ENCODE results near the gene GAB2. TPM values are rescaled to one million over a fixed set of nuclear protein-coding genes. Genes with fewer than 3 reads are reported as not detected.

The GAB2 gene
- total RNA-seq, 4 donors from 2014 or later: 22.5 to 32.8 (median 30.1) TPM

- WGBS, 2 donors: 32 to 37% methylated on average over 17 to 18 of the region's 18 CpGs
- no peak for DNase-seq (ENCODE audit: low spot score in 2 of 2)
- no peak for TF ChIP-seq POLR2A (IDR thresholded peaks at IDR 0.05)
- TF ChIP-seq, protein P1, sequence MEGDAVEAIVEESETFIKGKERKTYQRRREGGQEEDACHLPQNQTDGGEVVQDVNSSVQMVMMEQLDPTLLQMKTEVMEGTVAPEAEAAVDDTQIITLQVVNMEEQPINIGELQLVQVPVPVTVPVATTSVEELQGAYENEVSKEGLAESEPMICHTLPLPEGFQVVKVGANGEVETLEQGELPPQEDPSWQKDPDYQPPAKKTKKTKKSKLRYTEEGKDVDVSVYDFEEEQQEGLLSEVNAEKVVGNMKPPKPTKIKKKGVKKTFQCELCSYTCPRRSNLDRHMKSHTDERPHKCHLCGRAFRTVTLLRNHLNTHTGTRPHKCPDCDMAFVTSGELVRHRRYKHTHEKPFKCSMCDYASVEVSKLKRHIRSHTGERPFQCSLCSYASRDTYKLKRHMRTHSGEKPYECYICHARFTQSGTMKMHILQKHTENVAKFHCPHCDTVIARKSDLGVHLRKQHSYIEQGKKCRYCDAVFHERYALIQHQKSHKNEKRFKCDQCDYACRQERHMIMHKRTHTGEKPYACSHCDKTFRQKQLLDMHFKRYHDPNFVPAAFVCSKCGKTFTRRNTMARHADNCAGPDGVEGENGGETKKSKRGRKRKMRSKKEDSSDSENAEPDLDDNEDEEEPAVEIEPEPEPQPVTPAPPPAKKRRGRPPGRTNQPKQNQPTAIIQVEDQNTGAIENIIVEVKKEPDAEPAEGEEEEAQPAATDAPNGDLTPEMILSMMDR (IDR thresholded peaks at IDR 0.05): no peak
- H3K4me3 ChIP-seq (ENCODE audit: low read depth, poor library complexity, severe bottlenecking): peak overlapping the region; percentile 83
- intact Hi-C loops (cut with DNase I; ENCODE audit: low total_unique reads): no loop called here
Measured at GRCh38 chr11:78189174-78189724, 228.4 kb downstream of the GAB2 start.

- TF ChIP-seq POLR2A (IDR thresholded peaks at IDR 0.05): no peak
- TF ChIP-seq, protein P1 (IDR thresholded peaks at IDR 0.05): no peak
- 0 to 1% methylated on average over 39 to 43 of the region's 74 CpGs for WGBS, 2 donors
- DNase-seq (ENCODE audit: low spot score in 2 of 2): peak; percentile 95 to 99
- H3K4me3 ChIP-seq (ENCODE audit: low read depth, poor library complexity, severe bottlenecking): peak within 1 kb of the TSS; percentile 83
- intact Hi-C loops (cut with DNase I; ENCODE audit: low total_unique reads): no loop called here
Measured at GRCh38 chr11:78188286-78189173, 229.1 kb downstream of the GAB2 start, which contains the start of the genes KCTD21 and USP35. Gene KCTD21, minus strand, starts transcription at chr11:78188626. Its CDS starts 14,072 bp downstream, at chr11:78174554. Gene USP35, plus strand, starts transcription at chr11:78188919. Its CDS starts 7,327 bp downstream, at chr11:78196246.

GRCh38 chr11:78187366-78188285, 230.0 kb downstream of the GAB2 start:
- no peak for DNase-seq (ENCODE audit: low spot score in 2 of 2)
- TF ChIP-seq, protein P1 (IDR thresholded peaks at IDR 0.05): no peak
- no peak for TF ChIP-seq POLR2A (IDR thresholded peaks at IDR 0.05)
- 19% methylated on average over 30 to 31 of the region's 31 CpGs for WGBS, 2 donors
- H3K4me3 ChIP-seq (ENCODE audit: low read depth, poor library complexity, severe bottlenecking): peak overlapping the region; percentile 83
- intact Hi-C loops (cut with DNase I; ENCODE audit: low total_unique reads): no loop called here

GRCh38 chr11:78181185-78181584, 236.4 kb downstream of the GAB2 start:
- DNase-seq (ENCODE audit: low spot score in 2 of 2): no peak
- intact Hi-C loops (cut with DNase I; ENCODE audit: low total_unique reads): no loop called here
- no peak for TF ChIP-seq POLR2A (IDR thresholded peaks at IDR 0.05)
- TF ChIP-seq, protein P1 (IDR thresholded peaks at IDR 0.05): no peak
- no peak overlapping the region for H3K4me3 ChIP-seq (ENCODE audit: low read depth, poor library complexity, severe bottlenecking)
- 68 to 72% methylated on average over 2 of the region's 2 CpGs for WGBS, 2 donors

- intact Hi-C loops (cut with DNase I; ENCODE audit: low total_unique reads): no loop called here
- WGBS, 2 donors: 88 to 92% methylated on average over 4 of the region's 4 CpGs
- TF ChIP-seq, protein P1 (IDR thresholded peaks at IDR 0.05): no peak
- TF ChIP-seq POLR2A (IDR thresholded peaks at IDR 0.05): no peak
- DNase-seq (ENCODE audit: low spot score in 2 of 2): no peak
- H3K4me3 ChIP-seq (ENCODE audit: low read depth, poor library complexity, severe bottlenecking): no peak overlapping the region
Measured at GRCh38 chr11:78180751-78181150, 236.9 kb downstream of the GAB2 start.

Measured in lower leg skin (tissue), 4 donors.